Measurements from ENCODE around the gene BTBD16.

The BTBD16 gene

GRCh38 chr10:122248356-122249302 is 22.5 kb upstream of the BTBD16 start:
- DNase-seq (ENCODE audit: low read depth, low spot score) = no peak

GRCh38 chr10:122249303-122249850 is 21.7 kb upstream of the BTBD16 start:
- no peak for DNase-seq (ENCODE audit: low read depth, low spot score)

- DNase-seq (ENCODE audit: low read depth, low spot score) = no peak
These were observed 20.9 kb upstream of the BTBD16 start for GRCh38 chr10:122249991-122250750.

- DNase-seq (ENCODE audit: low read depth, low spot score) = no peak
These were observed 19.4 kb upstream of the BTBD16 start for GRCh38 chr10:122251459-122252255.

- no peak for DNase-seq (ENCODE audit: low read depth, low spot score)
These were observed 18.3 kb upstream of the BTBD16 start for GRCh38 chr10:122252805-122253204.

GRCh38 chr10:122253605-122254004 is 17.5 kb upstream of the BTBD16 start:
- no peak for DNase-seq (ENCODE audit: low read depth, low spot score)

GRCh38 chr10:122254831-122255230 is 16.3 kb upstream of the BTBD16 start:
- no peak for DNase-seq (ENCODE audit: low read depth, low spot score)

GRCh38 chr10:122255509-122256301 is 15.4 kb upstream of the BTBD16 start:
- no peak for DNase-seq (ENCODE audit: low read depth, low spot score)

- DNase-seq (ENCODE audit: low read depth, low spot score) = no peak
These were observed 14.1 kb upstream of the BTBD16 start for GRCh38 chr10:122257041-122257440.

GRCh38 chr10:122258136-122259074 is 12.7 kb upstream of the BTBD16 start:
- no peak for DNase-seq (ENCODE audit: low read depth, low spot score)

GRCh38 chr10:122259075-122259466 is 12.0 kb upstream of the BTBD16 start:
- no peak for DNase-seq (ENCODE audit: low read depth, low spot score)

GRCh38 chr10:122261584-122261983 is 9.5 kb upstream of the BTBD16 start:
- no peak for DNase-seq (ENCODE audit: low read depth, low spot score)

GRCh38 chr10:122263971-122264370 is 7.1 kb upstream of the BTBD16 start:
- no peak for DNase-seq (ENCODE audit: low read depth, low spot score)

- no peak for DNase-seq (ENCODE audit: low read depth, low spot score)
These were observed 6.7 kb upstream of the BTBD16 start for GRCh38 chr10:122264436-122264835.

- DNase-seq (ENCODE audit: low read depth, low spot score) = no peak
These were observed 6.2 kb upstream of the BTBD16 start for GRCh38 chr10:122264931-122265330.

- no peak for DNase-seq (ENCODE audit: low read depth, low spot score)
These were observed 5.2 kb upstream of the BTBD16 start for GRCh38 chr10:122265896-122266295.

GRCh38 chr10:122267849-122268737 is 3.0 kb upstream of the BTBD16 start:
- no peak for DNase-seq (ENCODE audit: low read depth, low spot score)

GRCh38 chr10:122269059-122269687 is 1.9 kb upstream of the BTBD16 start:
- DNase-seq (ENCODE audit: low read depth, low spot score) = no peak
